WTC11 (cell line): ENCODE data around the gene KCTD18.

ENCODE experiments used
- CTCF ChIP-seq: fragments of 200-600 bp; IDR thresholded peaks from 2 replicates; pipeline ENCODE4 v1.8.0; 2022; ENCODE audit warnings: antibody characterized with exemption
- E2F5 ChIP-seq: sonication (generic); formaldehyde crosslinking; IDR thresholded peaks from 2 replicates; pipeline ENCODE4 v1.8.1; 2022; ENCODE audit warnings: mild to moderate bottlenecking, moderate library complexity, missing genetic modification reagents
- ELF4 ChIP-seq: sonication (generic); formaldehyde crosslinking; IDR thresholded peaks from 2 replicates; pipeline ENCODE4 v1.8.1; 2022; ENCODE audit warnings: low read depth, mild to moderate bottlenecking, moderate library complexity, missing genetic modification reagents
- ETV6 ChIP-seq: sonication (generic); formaldehyde crosslinking; IDR thresholded peaks from 2 replicates; pipeline ENCODE4 v1.8.1; 2022; ENCODE audit warnings: mild to moderate bottlenecking, missing genetic modification reagents
- FOXK1 ChIP-seq: sonication (generic); formaldehyde crosslinking; IDR thresholded peaks from 2 replicates; pipeline ENCODE4 v1.8.0; 2022; ENCODE audit warnings: mild to moderate bottlenecking, moderate library complexity, missing genetic modification reagents
- JAZF1 ChIP-seq: fragments of 250-450 bp; sonication (Bioruptor Pico); IDR thresholded peaks from 2 replicates; pipeline ENCODE4 v1.9.0; 2021; ENCODE audit warnings: moderate library complexity, mild to moderate bottlenecking, inconsistent platforms
- USF1 ChIP-seq: sonication (generic); formaldehyde crosslinking; IDR thresholded peaks from 2 replicates; pipeline ENCODE4 v1.8.0; 2022; ENCODE audit warnings: mild to moderate bottlenecking, missing genetic modification reagents
- ZNF263 ChIP-seq: sonication (generic); formaldehyde crosslinking; IDR thresholded peaks from 2 replicates; pipeline ENCODE4 v1.8.1; 2022; ENCODE audit warnings: low read depth, mild to moderate bottlenecking, moderate library complexity, missing genetic modification reagents

GRCh38 chr2:200467806-200468681, 41.8 kb downstream of the KCTD18 start:
- no peak for TF ChIP-seq USF1 (CRISPR knock-in tag)
- TF ChIP-seq CTCF: no peak
- TF ChIP-seq E2F5 (CRISPR knock-in tag): no peak
- TF ChIP-seq ZNF263 (CRISPR knock-in tag): no peak
- no peak for TF ChIP-seq ETV6 (CRISPR knock-in tag)
- no peak for TF ChIP-seq ELF4 (CRISPR knock-in tag)
- TF ChIP-seq FOXK1: no peak
- TF ChIP-seq JAZF1 (CRISPR knock-in tag): no peak
